ENCODE data around the gene IGFLR1. TPM values are rescaled to one million over a fixed set of nuclear protein-coding genes. Genes with fewer than 3 reads are reported as not detected.
A peak's percentile ranks its signal among the peaks of the same experiment; 100 is the strongest.

IGFLR1 gene
- total RNA-seq, 1 donor from 2014 or later: 15.3 TPM

- TF ChIP-seq, protein P1, sequence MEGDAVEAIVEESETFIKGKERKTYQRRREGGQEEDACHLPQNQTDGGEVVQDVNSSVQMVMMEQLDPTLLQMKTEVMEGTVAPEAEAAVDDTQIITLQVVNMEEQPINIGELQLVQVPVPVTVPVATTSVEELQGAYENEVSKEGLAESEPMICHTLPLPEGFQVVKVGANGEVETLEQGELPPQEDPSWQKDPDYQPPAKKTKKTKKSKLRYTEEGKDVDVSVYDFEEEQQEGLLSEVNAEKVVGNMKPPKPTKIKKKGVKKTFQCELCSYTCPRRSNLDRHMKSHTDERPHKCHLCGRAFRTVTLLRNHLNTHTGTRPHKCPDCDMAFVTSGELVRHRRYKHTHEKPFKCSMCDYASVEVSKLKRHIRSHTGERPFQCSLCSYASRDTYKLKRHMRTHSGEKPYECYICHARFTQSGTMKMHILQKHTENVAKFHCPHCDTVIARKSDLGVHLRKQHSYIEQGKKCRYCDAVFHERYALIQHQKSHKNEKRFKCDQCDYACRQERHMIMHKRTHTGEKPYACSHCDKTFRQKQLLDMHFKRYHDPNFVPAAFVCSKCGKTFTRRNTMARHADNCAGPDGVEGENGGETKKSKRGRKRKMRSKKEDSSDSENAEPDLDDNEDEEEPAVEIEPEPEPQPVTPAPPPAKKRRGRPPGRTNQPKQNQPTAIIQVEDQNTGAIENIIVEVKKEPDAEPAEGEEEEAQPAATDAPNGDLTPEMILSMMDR (conservative IDR thresholded peaks at IDR 0.05; ENCODE audit: low read depth, low read length): no peak
- no peak for DNase-seq (ENCODE audit: low read depth)
- H3K4me3 ChIP-seq (ENCODE audit: low read depth, low read length): no peak overlapping the region
These were observed 29.4 kb downstream of the IGFLR1 start for GRCh38 chr19:35712567-35713505.

GRCh38 chr19:35710784-35711723 lies 31.2 kb downstream of the IGFLR1 start:
- no peak for DNase-seq (ENCODE audit: low read depth)
- TF ChIP-seq, protein P1 (conservative IDR thresholded peaks at IDR 0.05; ENCODE audit: low read depth, low read length): no peak
- no peak overlapping the region for H3K4me3 ChIP-seq (ENCODE audit: low read depth, low read length)

GRCh38 chr19:35708391-35708790 lies 33.9 kb downstream of the IGFLR1 start:
- DNase-seq (ENCODE audit: low read depth): no peak
- TF ChIP-seq, protein P1 (conservative IDR thresholded peaks at IDR 0.05; ENCODE audit: low read depth, low read length): no peak
- no peak overlapping the region for H3K4me3 ChIP-seq (ENCODE audit: low read depth, low read length)

GRCh38 chr19:35704218-35704617 lies 38.0 kb downstream of the IGFLR1 start, which contains the start of gene ZBTB32:
ZBTB32 (plus strand) TSS chr19:35704558; CDS start chr19:35714627, 10,069 bp downstream.
- DNase-seq (ENCODE audit: low read depth): no peak
- no peak within 1 kb of the TSS for H3K4me3 ChIP-seq (ENCODE audit: low read depth, low read length)

GRCh38 chr19:35703343-35703742 lies 38.9 kb downstream of the IGFLR1 start:
- DNase-seq (ENCODE audit: low read depth): no peak
- TF ChIP-seq, protein P1 (conservative IDR thresholded peaks at IDR 0.05; ENCODE audit: low read depth, low read length): no peak
- no peak overlapping the region for H3K4me3 ChIP-seq (ENCODE audit: low read depth, low read length)

More at GRCh38 chr19:35704218-35704617, 38.0 kb downstream of the IGFLR1 start, which contains the start of gene ZBTB32:
- TF ChIP-seq, protein P1 (conservative IDR thresholded peaks at IDR 0.05; ENCODE audit: low read depth, low read length): no peak

- TF ChIP-seq, protein P1 (conservative IDR thresholded peaks at IDR 0.05; ENCODE audit: low read depth, low read length): no peak
These were observed 39.8 kb downstream of the IGFLR1 start for GRCh38 chr19:35702223-35703012.

More at GRCh38 chr19:35702223-35703012, 39.8 kb downstream of the IGFLR1 start:
- peak overlapping the region; percentile 71 for H3K4me3 ChIP-seq (ENCODE audit: low read depth, low read length)
- peak; percentile 82 for DNase-seq (ENCODE audit: low read depth)

Measured in epithelial cell of proximal tubule (primary cell).